Measurements from ENCODE around the gene PPP1CB. TPM values are rescaled to one million over a fixed set of nuclear protein-coding genes. Genes with fewer than 3 reads are reported as not detected.

PPP1CB gene
- polyA plus RNA-seq, 1 of the 3 experiments (the other 2 are of a cell fraction), result 24.7 TPM

DNA sequence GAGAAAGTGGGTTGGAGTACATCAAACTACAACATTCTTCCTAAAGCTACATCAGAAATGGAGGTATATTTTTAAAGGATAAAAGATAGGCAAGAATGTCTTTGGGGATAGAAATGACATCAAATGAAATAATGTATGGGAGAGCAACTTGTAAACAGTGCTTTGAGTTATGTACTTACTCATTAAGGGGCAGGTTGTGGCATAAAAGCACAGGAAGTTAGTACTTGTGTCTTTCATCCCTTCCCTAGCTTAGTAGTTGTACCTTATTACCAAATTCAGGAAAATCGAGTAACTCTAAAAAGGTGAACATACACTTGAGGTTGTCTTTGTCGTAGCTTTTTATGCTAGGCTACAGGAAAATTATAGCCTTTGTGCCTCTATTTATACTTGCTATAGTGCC, 28.9 kb downstream of the PPP1CB start:
- POLR2A ChIA-PET, result no interaction called here
- H3K9me3 ChIP-seq, result no peaks in the 10 kb centered on the region
- no peak overlapping the region for H2AFZ ChIP-seq (ENCODE audit: low read depth)
- H3K4me2 ChIP-seq, result no peak overlapping the region
- no peak for TF ChIP-seq PBX3 (IDR thresholded peaks at IDR 0.05)
- TF ChIP-seq EZH2phosphoT487 (IDR thresholded peaks at IDR 0.05; ENCODE audit: borderline replicate concordance, low read depth), result no peak
- TF ChIP-seq YY1 (IDR thresholded peaks at IDR 0.05; ENCODE audit: low read depth), result no peak
- TF ChIP-seq, protein P1, sequence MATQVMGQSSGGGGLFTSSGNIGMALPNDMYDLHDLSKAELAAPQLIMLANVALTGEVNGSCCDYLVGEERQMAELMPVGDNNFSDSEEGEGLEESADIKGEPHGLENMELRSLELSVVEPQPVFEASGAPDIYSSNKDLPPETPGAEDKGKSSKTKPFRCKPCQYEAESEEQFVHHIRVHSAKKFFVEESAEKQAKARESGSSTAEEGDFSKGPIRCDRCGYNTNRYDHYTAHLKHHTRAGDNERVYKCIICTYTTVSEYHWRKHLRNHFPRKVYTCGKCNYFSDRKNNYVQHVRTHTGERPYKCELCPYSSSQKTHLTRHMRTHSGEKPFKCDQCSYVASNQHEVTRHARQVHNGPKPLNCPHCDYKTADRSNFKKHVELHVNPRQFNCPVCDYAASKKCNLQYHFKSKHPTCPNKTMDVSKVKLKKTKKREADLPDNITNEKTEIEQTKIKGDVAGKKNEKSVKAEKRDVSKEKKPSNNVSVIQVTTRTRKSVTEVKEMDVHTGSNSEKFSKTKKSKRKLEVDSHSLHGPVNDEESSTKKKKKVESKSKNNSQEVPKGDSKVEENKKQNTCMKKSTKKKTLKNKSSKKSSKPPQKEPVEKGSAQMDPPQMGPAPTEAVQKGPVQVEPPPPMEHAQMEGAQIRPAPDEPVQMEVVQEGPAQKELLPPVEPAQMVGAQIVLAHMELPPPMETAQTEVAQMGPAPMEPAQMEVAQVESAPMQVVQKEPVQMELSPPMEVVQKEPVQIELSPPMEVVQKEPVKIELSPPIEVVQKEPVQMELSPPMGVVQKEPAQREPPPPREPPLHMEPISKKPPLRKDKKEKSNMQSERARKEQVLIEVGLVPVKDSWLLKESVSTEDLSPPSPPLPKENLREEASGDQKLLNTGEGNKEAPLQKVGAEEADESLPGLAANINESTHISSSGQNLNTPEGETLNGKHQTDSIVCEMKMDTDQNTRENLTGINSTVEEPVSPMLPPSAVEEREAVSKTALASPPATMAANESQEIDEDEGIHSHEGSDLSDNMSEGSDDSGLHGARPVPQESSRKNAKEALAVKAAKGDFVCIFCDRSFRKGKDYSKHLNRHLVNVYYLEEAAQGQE (IDR thresholded peaks at IDR 0.05; ENCODE audit: low read depth, low read length), result no peak
- no peak for TF ChIP-seq MXI1 (IDR thresholded peaks at IDR 0.05; ENCODE audit: low read depth, low read length)
- no peak for TF ChIP-seq MEF2A (IDR thresholded peaks at IDR 0.05; ENCODE audit: borderline replicate concordance, low read depth)
- TF ChIP-seq, protein P2, sequence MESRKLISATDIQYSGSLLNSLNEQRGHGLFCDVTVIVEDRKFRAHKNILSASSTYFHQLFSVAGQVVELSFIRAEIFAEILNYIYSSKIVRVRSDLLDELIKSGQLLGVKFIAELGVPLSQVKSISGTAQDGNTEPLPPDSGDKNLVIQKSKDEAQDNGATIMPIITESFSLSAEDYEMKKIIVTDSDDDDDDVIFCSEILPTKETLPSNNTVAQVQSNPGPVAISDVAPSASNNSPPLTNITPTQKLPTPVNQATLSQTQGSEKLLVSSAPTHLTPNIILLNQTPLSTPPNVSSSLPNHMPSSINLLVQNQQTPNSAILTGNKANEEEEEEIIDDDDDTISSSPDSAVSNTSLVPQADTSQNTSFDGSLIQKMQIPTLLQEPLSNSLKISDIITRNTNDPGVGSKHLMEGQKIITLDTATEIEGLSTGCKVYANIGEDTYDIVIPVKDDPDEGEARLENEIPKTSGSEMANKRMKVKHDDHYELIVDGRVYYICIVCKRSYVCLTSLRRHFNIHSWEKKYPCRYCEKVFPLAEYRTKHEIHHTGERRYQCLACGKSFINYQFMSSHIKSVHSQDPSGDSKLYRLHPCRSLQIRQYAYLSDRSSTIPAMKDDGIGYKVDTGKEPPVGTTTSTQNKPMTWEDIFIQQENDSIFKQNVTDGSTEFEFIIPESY (IDR thresholded peaks at IDR 0.05; ENCODE audit: borderline replicate concordance, low read depth), result no peak
- TF ChIP-seq GABPA (IDR thresholded peaks at IDR 0.05; ENCODE audit: low read depth), result no peak
- no peak for TF ChIP-seq RCOR1 (IDR thresholded peaks at IDR 0.05; ENCODE audit: low read length)
- TF ChIP-seq RXRA (IDR thresholded peaks at IDR 0.05; ENCODE audit: borderline replicate concordance, low read depth), result no peak
- TF ChIP-seq IRF3 (IDR thresholded peaks at IDR 0.05; ENCODE audit: low read depth, low read length), result no peak
- TF ChIP-seq, protein P3, sequence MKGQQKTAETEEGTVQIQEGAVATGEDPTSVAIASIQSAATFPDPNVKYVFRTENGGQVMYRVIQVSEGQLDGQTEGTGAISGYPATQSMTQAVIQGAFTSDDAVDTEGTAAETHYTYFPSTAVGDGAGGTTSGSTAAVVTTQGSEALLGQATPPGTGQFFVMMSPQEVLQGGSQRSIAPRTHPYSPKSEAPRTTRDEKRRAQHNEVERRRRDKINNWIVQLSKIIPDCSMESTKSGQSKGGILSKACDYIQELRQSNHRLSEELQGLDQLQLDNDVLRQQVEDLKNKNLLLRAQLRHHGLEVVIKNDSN (IDR thresholded peaks at IDR 0.05; ENCODE audit: borderline replicate concordance, low read depth), result no peak
- no peak for TF ChIP-seq FOXM1 (IDR thresholded peaks at IDR 0.05; ENCODE audit: low read depth)
- no peak for TF ChIP-seq USF2 (IDR thresholded peaks at IDR 0.05; ENCODE audit: borderline replicate concordance, low read depth, low read length)
- TF ChIP-seq POLR2AphosphoS5 (IDR thresholded peaks at IDR 0.05; ENCODE audit: low read depth, low read length), result no peak
- no peak for TF ChIP-seq CTCF (IDR thresholded peaks at IDR 0.05)
- TF ChIP-seq ELF1 (IDR thresholded peaks at IDR 0.05), result no peak
- TF ChIP-seq RFX5 (IDR thresholded peaks at IDR 0.05; ENCODE audit: low read length), result no peak
- peaks cover 55% of the 10 kb centered on the region for H3K79me2 ChIP-seq (ENCODE audit: insufficient read depth)
- CTCF ChIA-PET, result interaction anchor here (1.3 to 1.9 kb wide), 2 partner anchors 10 to 186 kb away, joined by 3 to 9 read pairs; no protein-coding TSS in a partner anchor
- H3K9ac ChIP-seq, result no peak overlapping the region
- H3F3A ChIP-seq (replicated peaks; ENCODE audit: insufficient read depth), result peaks cover 5% of the 10 kb centered on the region
- no peak overlapping the region for H3K4me3 ChIP-seq (ENCODE audit: low read depth in 2 of 2, low read length in 1 of 2)
- H4K20me1 ChIP-seq (ENCODE audit: insufficient read depth), result peaks cover 20% of the 10 kb centered on the region
- peaks cover 73 to 77% of the 10 kb centered on the region in 2 experiments for H3K36me3 ChIP-seq (replicated peaks in 1 of 2; ENCODE audit: control insufficient read depth in 1 of 2, insufficient read depth in 2 of 2, low read length in 1 of 2)
- H3K4me1 ChIP-seq (ENCODE audit: control insufficient read depth in 1 of 2, insufficient read depth in 2 of 2, low read depth in 1 of 2, low read length in 1 of 2), result no peaks in the 10 kb centered on the region
- H3K27ac ChIP-seq (ENCODE audit: low read depth in 2 of 2, low read length in 1 of 2), result no peak overlapping the region
- 91% methylated on average over 2 of the region's 2 CpGs for WGBS (ENCODE audit: low lambda C conversion rate)
- DNase-seq, result no peak
- H3K27me3 ChIP-seq (ENCODE audit: insufficient read depth), result no peaks in the 10 kb centered on the region
- no peaks in the 10 kb centered on the region for H3K9me2 ChIP-seq

All from SK-N-SH (cell line).